ENCODE measurements around the gene FAM234A.

FAM234A gene

DNA sequence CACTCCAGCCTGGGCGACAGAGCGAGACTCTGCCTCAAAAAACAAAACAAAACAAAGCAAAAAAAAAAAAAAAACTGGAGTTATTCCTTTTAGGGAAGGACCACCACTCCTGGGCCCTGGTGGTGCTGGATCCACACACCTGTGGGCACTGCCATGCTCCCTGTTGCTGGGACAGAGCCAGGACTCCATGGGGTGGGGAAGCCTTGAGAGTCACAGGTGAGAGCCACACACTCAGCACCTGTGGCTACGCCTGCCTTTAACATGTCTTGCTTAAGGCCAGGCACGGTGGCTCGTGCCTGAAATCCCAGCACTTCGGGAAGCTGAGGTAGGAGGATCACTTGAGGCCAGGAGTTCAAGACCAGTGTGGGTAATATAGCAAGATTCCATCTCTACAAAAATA is 66.6 kb downstream of the FAM234A start:
- DNase-seq (ENCODE audit: low read depth, low spot score) = no peak

DNA sequence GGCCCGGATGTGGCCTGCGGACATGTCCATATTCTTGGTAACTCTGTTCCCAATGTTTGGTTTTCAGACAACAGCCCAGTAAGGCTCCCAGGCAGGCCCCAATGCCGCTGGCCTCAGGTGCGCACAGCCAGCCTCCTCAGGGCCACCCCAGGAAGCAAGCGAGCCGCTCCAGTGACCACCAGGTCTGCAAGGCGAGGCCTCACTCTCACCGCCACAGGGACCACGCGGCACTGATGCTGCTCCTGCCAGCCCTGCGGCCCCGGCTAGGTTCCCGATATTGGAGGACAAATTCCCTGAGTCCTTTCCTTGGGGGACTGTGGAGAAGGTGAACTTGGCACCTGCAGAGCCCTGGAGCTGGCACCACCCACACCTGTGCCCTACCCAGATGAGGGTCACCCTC is 67.3 kb downstream of the FAM234A start:
- no peak for DNase-seq (ENCODE audit: low read depth, low spot score)

DNA sequence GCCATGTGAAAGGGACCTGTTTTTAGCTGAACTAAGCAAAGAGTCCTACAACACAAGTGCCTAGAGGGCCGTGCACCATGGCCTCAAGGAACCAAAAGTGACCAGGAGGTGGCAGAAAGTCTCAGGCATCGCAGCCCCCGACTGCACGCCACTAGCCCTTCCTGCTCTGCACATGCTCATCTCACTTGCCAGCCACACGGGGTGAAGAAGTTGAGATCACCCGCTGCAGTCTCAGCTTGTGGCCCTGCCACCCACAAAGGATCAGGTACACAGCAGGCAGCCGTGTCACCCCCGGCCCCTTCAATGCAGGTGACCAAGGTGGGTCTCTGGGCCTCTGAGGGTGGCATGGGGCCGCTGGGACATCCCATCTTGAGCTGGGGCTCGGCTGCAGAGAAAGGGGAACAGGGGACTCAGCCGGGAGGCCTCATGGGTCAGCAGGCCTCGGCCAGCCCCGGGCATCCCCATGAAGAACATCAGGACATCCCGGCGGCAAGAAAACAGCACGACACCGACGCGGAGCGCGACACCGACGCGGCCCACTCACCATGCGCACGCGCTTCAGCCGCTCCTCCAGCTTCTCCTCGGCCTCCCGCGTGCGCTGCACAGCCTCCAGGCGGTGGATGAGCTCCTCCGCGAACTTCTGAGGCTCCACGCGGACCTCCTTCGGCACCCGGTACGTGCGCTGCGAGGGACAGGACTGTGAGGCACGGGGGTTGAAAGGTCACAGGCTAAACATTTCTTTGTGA is 69.3 kb downstream of the FAM234A start:
- no peak for DNase-seq (ENCODE audit: low read depth, low spot score)

DNA sequence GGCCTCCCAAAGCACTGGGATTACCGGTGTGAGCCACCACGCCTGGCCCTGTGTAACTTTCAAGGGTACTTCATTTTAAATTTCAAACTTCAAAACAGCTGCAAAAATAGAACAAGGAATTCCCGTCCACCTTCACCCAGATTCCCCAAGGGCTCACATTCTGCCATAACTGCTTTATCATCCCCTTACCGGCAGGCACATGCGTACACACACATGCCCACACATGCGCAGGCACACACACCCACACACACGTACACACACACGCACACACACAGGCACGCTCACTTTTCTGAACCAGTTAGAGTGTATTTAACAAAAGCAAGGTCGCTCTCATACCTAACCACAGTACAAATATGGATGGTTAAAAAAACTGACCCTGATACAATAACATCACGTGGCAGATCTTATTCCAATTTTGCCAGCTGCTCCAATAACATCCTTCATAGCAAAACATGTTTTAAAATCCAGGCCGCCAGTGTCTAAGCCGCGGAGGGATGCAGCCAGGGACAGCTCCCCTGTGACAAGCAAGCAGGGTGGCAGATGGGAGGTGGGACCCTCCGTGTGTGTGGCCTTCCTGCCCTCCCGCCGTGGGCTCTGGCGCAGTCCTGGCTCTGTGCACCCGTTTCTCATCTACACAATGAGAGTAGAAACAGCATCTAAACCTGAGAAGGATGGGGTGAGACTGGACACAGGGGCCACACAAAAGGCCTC is 71.5 kb downstream of the FAM234A start:
- no peak for DNase-seq (ENCODE audit: low read depth, low spot score)

DNA sequence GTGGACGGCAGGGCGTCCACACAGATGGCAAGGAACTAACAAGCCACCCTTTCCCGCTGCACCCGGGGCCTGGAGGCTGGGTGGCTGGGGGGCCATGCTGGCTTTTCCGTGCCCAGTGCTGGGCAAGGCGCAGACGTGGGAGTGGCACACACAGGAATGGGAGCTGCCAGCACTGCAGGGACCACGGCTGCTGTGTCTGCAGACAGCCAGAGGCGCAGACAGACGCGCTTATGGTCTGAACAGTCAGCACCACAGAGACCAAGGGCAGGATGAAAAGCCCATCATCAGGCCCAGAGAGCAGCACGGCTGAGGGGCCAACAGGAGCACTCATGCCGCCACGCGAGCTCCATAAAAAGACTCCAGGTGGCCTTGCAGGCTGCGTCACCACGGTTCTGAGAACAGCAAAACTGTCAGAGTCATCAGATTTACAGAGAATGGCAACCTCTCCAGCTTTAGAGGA is 72.3 kb downstream of the FAM234A start:
- no peak for DNase-seq (ENCODE audit: low read depth, low spot score)

DNA sequence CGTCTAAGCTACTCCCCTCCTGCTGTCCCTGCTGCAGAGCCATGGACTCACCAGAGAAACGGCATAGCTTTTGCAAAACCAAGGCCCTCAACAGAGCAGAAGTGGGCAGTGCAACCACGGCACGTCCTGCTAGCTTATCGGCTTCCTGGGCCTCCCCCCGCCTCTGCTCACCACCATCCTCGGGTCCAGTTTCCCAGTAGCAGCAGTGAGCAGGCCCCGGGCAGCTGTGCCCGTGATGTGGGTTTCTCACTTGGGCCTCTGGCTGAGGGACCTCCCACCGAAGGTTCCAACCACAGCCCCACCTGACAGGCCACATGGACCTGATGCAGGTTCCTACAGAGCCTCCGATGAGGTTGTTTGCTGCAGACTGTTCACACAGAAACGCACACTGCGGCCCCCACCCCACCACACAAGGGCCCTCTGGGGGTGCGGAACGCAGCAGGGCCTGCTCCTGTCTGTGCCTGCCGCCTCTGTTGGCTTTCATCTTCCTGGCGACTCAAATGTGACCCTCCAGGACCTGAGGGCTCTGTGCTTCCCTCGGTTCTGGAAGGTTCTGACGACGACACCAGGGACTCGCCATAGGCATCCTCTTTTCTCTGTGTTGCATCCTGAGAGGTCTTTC is 73.2 kb downstream of the FAM234A start:
- DNase-seq (ENCODE audit: low read depth, low spot score) = no peak

DNA sequence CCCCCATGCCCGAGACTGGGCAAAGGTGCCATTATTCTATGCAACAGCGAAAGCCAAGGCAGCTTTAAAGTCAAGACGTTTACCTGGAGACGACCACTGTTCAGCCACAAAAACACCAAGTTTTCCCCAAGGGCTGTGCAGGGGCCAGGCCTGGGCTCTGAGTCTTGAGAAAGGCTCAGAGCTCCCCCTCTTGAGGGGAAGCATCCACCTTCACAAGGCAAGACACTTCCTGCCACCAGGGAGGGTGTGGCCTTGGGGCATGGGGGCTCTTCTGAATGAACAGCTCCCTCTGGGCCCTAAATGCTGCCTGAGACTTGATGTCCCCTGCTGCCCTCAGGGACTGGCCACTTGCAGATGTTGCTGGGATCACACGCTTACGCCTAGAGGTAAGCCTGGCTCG is 74.9 kb downstream of the FAM234A start:
- no peak for DNase-seq (ENCODE audit: low read depth, low spot score)

DNA sequence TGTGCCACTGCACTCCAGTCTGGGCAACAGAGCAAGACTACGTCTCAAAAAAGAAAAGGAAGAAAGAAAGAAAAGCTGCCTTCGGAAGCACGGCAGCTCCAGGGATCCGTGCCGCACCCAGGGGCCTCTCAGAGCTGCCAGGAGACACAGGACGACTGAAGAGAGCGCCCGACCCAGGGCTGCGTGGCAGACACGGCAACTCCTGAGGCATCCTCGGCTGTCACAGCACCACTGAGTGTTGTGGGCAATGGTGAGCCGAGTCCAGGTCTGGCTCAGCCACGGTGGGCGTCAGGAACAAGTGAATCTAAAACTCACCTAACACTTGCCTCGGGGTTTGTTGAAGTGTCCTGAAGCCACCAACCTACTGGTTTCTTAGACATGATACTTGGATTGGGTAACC is 77.1 kb downstream of the FAM234A start:
- no peak for DNase-seq (ENCODE audit: low read depth, low spot score)

DNA sequence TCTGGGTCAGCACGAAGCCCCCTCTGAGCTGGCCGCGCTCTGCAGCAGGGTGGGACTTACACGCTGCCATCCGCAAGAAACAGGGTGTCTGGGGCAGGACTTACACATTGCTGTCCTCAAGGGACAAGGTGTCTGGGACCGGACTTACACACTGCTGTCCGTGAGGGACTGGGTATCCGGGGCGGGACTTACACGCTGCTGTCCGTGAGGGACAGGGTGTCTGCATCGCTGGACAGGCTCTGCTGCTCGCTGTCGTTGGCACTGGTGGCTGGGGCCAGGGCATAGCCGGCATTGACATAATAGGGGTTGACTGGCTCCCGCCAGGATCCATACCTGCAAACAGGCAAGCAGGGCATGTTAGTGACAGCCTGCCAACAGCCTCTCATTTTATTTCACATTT is 79.7 kb downstream of the FAM234A start:
- DNase-seq (ENCODE audit: low read depth, low spot score) = no peak

DNA sequence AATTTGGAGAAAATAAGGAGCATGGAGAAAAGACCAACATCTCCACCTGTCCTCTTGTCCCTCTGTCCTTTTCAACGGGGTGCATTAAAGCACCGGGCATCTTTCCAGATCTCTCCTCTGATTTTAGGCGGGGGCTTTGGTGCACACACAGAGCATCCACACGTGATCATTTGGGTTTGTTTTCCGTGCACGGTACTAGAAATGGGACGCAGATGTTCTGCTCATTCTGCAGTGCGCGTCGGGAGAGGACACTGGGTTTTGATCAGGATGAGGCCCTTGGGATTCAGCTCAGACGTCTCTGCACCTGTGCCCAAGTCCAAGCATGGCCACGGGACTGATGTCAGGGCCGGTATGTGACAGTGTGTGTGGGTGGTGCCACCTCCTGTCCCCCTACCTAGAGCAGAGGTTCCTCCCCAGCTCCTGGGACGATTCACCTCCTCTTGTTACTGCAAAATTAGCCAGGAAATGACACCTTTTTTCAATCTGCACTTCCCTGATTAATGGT is 80.2 kb downstream of the FAM234A start:
- no peak for DNase-seq (ENCODE audit: low read depth, low spot score)

Data from activated naive CD8-positive, alpha-beta T cell treated with anti-CD3 and anti-CD28 coated beads, Interleukin-2, amount 50 U/mL, for 16 hours (primary cell).